Measurements from ENCODE around the gene STAT1. TPM values are rescaled to one million over a fixed set of nuclear protein-coding genes. Genes with fewer than 3 reads are reported as not detected.

The STAT1 gene
- total RNA-seq, 1 donor from 2014 or later = 186 TPM

GRCh38 chr2:190927301-190927700, 86.7 kb downstream of the STAT1 start:
- no peak for DNase-seq (ENCODE audit: low spot score)

GRCh38 chr2:190922376-190922775, 91.6 kb downstream of the STAT1 start:
- no peak for DNase-seq (ENCODE audit: low spot score)

GRCh38 chr2:190920085-190920484, 93.9 kb downstream of the STAT1 start:
- no peak for DNase-seq (ENCODE audit: low spot score)

Other genes starting within 250 kb of the STAT1 start
- 116 TPM for gene GLS, start 133.3 kb downstream of the STAT1 start, total RNA-seq
- 4.1 TPM for gene STAT4, start 136.8 kb upstream of the STAT1 start, total RNA-seq
- gene MYO1B, start 231.2 kb upstream of the STAT1 start, total RNA-seq = 63.9 TPM

Data from mesenteric fat pad (tissue), 1 donor.